ENCODE results near the gene MRM2.

MRM2 gene

GRCh38 chr7:2219606-2220005, 22.4 kb downstream of the MRM2 start:
- peaks cover 40% of the 10 kb centered on the region for H3K36me3 ChIP-seq (ENCODE audit: insufficient read depth, low read length)
- no peaks in the 10 kb centered on the region for H3K27me3 ChIP-seq (ENCODE audit: control insufficient read depth in 1 of 2, insufficient read depth in 2 of 2, low read length in 2 of 2)
- no peak overlapping the region for H3K27ac ChIP-seq (ENCODE audit: low read depth, low read length)

GRCh38 chr7:2219136-2219535, 22.9 kb downstream of the MRM2 start:
- Histone ChIP-seq H3K4me3 (ENCODE audit: low read depth in 1 of 2, low read length in 2 of 2) (no peak overlapping the region), H3K4me1 (ENCODE audit: insufficient read depth, low read length) (no peaks in the 10 kb centered on the region), H3K27me3 (ENCODE audit: control insufficient read depth in 1 of 2, insufficient read depth in 2 of 2, low read length in 2 of 2) (no peaks in the 10 kb centered on the region), H3K9me3 (ENCODE audit: low read length) (no peaks in the 10 kb centered on the region), H3K9ac (ENCODE audit: low read length) (no peak overlapping the region), H3K36me3 (ENCODE audit: insufficient read depth, low read length) (peaks cover 35% of the 10 kb centered on the region), H3K27ac (ENCODE audit: low read depth, low read length) (no peak overlapping the region)

More at GRCh38 chr7:2219606-2220005, 22.4 kb downstream of the MRM2 start:
- H3K4me3 ChIP-seq (ENCODE audit: low read depth in 1 of 2, low read length in 2 of 2): no peak overlapping the region
- H3K9me3 ChIP-seq (ENCODE audit: low read length): no peaks in the 10 kb centered on the region
- no peaks in the 10 kb centered on the region for H3K4me1 ChIP-seq (ENCODE audit: insufficient read depth, low read length)
- H3K9ac ChIP-seq (ENCODE audit: low read length): no peak overlapping the region

GRCh38 chr7:2218444-2218785, 23.6 kb downstream of the MRM2 start:
- H3K27me3 ChIP-seq (ENCODE audit: control insufficient read depth in 1 of 2, insufficient read depth in 2 of 2, low read length in 2 of 2): no peaks in the 10 kb centered on the region
- H3K9ac ChIP-seq (ENCODE audit: low read length): no peak overlapping the region
- H3K9me3 ChIP-seq (ENCODE audit: low read length): no peaks in the 10 kb centered on the region
- no peak overlapping the region for H3K4me3 ChIP-seq (ENCODE audit: low read depth in 1 of 2, low read length in 2 of 2)
- H3K4me1 ChIP-seq (ENCODE audit: insufficient read depth, low read length): no peaks in the 10 kb centered on the region
- no peak overlapping the region for H3K27ac ChIP-seq (ENCODE audit: low read depth, low read length)
- H3K36me3 ChIP-seq (ENCODE audit: insufficient read depth, low read length): peaks cover 36% of the 10 kb centered on the region

- no peak overlapping the region for H3K27ac ChIP-seq (ENCODE audit: low read depth, low read length)
- H3K9ac ChIP-seq (ENCODE audit: low read length): no peak overlapping the region
- no peaks in the 10 kb centered on the region for H3K9me3 ChIP-seq (ENCODE audit: low read length)
- H3K27me3 ChIP-seq (ENCODE audit: control insufficient read depth in 1 of 2, insufficient read depth in 2 of 2, low read length in 2 of 2): no peaks in the 10 kb centered on the region
- no peaks in the 10 kb centered on the region for H3K4me1 ChIP-seq (ENCODE audit: insufficient read depth, low read length)
- no peak overlapping the region for H3K4me3 ChIP-seq (ENCODE audit: low read depth in 1 of 2, low read length in 2 of 2)
- peaks cover 41% of the 10 kb centered on the region for H3K36me3 ChIP-seq (ENCODE audit: insufficient read depth, low read length)
Measured at GRCh38 chr7:2217716-2218443, 24.1 kb downstream of the MRM2 start.

- H3K9ac ChIP-seq (ENCODE audit: low read length): no peak overlapping the region
- no peak overlapping the region for H3K4me3 ChIP-seq (ENCODE audit: low read depth in 1 of 2, low read length in 2 of 2)
- H3K9me3 ChIP-seq (ENCODE audit: low read length): no peaks in the 10 kb centered on the region
- no peak overlapping the region for H3K27ac ChIP-seq (ENCODE audit: low read depth, low read length)
- no peaks in the 10 kb centered on the region for H3K27me3 ChIP-seq (ENCODE audit: control insufficient read depth in 1 of 2, insufficient read depth in 2 of 2, low read length in 2 of 2)
- peaks cover 41% of the 10 kb centered on the region for H3K36me3 ChIP-seq (ENCODE audit: insufficient read depth, low read length)
- H3K4me1 ChIP-seq (ENCODE audit: insufficient read depth, low read length): no peaks in the 10 kb centered on the region
Measured at GRCh38 chr7:2217206-2217605, 24.8 kb downstream of the MRM2 start.

GRCh38 chr7:2215851-2216250, 26.2 kb downstream of the MRM2 start:
- peaks cover 41% of the 10 kb centered on the region for H3K36me3 ChIP-seq (ENCODE audit: insufficient read depth, low read length)
- H3K9me3 ChIP-seq (ENCODE audit: low read length): no peaks in the 10 kb centered on the region
- H3K4me1 ChIP-seq (ENCODE audit: insufficient read depth, low read length): no peaks in the 10 kb centered on the region
- no peak overlapping the region for H3K9ac ChIP-seq (ENCODE audit: low read length)
- no peak overlapping the region for H3K27ac ChIP-seq (ENCODE audit: low read depth, low read length)
- no peaks in the 10 kb centered on the region for H3K27me3 ChIP-seq (ENCODE audit: control insufficient read depth in 1 of 2, insufficient read depth in 2 of 2, low read length in 2 of 2)
- no peak overlapping the region for H3K4me3 ChIP-seq (ENCODE audit: low read depth in 1 of 2, low read length in 2 of 2)

- Histone ChIP-seq H3K27ac (ENCODE audit: low read depth, low read length) (no peak overlapping the region), H3K27me3 (ENCODE audit: control insufficient read depth in 1 of 2, insufficient read depth in 2 of 2, low read length in 2 of 2) (no peaks in the 10 kb centered on the region), H3K9me3 (ENCODE audit: low read length) (no peaks in the 10 kb centered on the region), H3K9ac (ENCODE audit: low read length) (no peak overlapping the region), H3K4me1 (ENCODE audit: insufficient read depth, low read length) (peaks cover under 1% of the 10 kb centered on the region), H3K36me3 (ENCODE audit: insufficient read depth, low read length) (peaks cover 41% of the 10 kb centered on the region), H3K4me3 (ENCODE audit: low read depth in 1 of 2, low read length in 2 of 2) (no peak overlapping the region)
Measured at GRCh38 chr7:2214636-2215035, 27.4 kb downstream of the MRM2 start.

- Histone ChIP-seq H3K4me1 (ENCODE audit: insufficient read depth, low read length) (peaks cover 6% of the 10 kb centered on the region), H3K9ac (ENCODE audit: low read length) (no peak overlapping the region), H3K27ac (ENCODE audit: low read depth, low read length) (no peak overlapping the region), H3K36me3 (ENCODE audit: insufficient read depth, low read length) (peaks cover 42% of the 10 kb centered on the region), H3K9me3 (ENCODE audit: low read length) (no peaks in the 10 kb centered on the region), H3K27me3 (ENCODE audit: control insufficient read depth in 1 of 2, insufficient read depth in 2 of 2, low read length in 2 of 2) (no peaks in the 10 kb centered on the region), H3K4me3 (ENCODE audit: low read depth in 1 of 2, low read length in 2 of 2) (no peak overlapping the region)
Measured at GRCh38 chr7:2213551-2214215, 28.3 kb downstream of the MRM2 start.

- Histone ChIP-seq H3K4me1 (ENCODE audit: insufficient read depth, low read length) (peaks cover 6% of the 10 kb centered on the region), H3K9me3 (ENCODE audit: low read length) (no peaks in the 10 kb centered on the region), H3K36me3 (ENCODE audit: insufficient read depth, low read length) (peaks cover 42% of the 10 kb centered on the region), H3K9ac (ENCODE audit: low read length) (no peak overlapping the region), H3K4me3 (ENCODE audit: low read depth in 1 of 2, low read length in 2 of 2) (no peak overlapping the region), H3K27me3 (ENCODE audit: control insufficient read depth in 1 of 2, insufficient read depth in 2 of 2, low read length in 2 of 2) (no peaks in the 10 kb centered on the region), H3K27ac (ENCODE audit: low read depth, low read length) (no peak overlapping the region)
Measured at GRCh38 chr7:2212906-2213305, 29.1 kb downstream of the MRM2 start.

GRCh38 chr7:2211926-2212325, 30.1 kb downstream of the MRM2 start:
- Histone ChIP-seq H3K4me1 (ENCODE audit: insufficient read depth, low read length) (peaks cover 6% of the 10 kb centered on the region), H3K27ac (ENCODE audit: low read depth, low read length) (no peak overlapping the region), H3K36me3 (ENCODE audit: insufficient read depth, low read length) (peaks cover 39% of the 10 kb centered on the region), H3K9ac (ENCODE audit: low read length) (no peak overlapping the region), H3K9me3 (ENCODE audit: low read length) (no peaks in the 10 kb centered on the region), H3K27me3 (ENCODE audit: control insufficient read depth in 1 of 2, insufficient read depth in 2 of 2, low read length in 2 of 2) (no peaks in the 10 kb centered on the region), H3K4me3 (ENCODE audit: low read depth in 1 of 2, low read length in 2 of 2) (no peak overlapping the region)

- Histone ChIP-seq H3K36me3 (ENCODE audit: insufficient read depth, low read length) (peaks cover 36% of the 10 kb centered on the region), H3K9me3 (ENCODE audit: low read length) (no peaks in the 10 kb centered on the region), H3K9ac (ENCODE audit: low read length) (no peak overlapping the region), H3K4me3 (ENCODE audit: low read depth in 1 of 2, low read length in 2 of 2) (no peak overlapping the region), H3K4me1 (ENCODE audit: insufficient read depth, low read length) (peaks cover 6% of the 10 kb centered on the region), H3K27ac (ENCODE audit: low read depth, low read length) (no peak overlapping the region), H3K27me3 (ENCODE audit: control insufficient read depth in 1 of 2, insufficient read depth in 2 of 2, low read length in 2 of 2) (no peaks in the 10 kb centered on the region)
Measured at GRCh38 chr7:2211259-2211880, 30.6 kb downstream of the MRM2 start.
